HCT116 (cell line): ENCODE results near the gene BDH1. TPM values are rescaled to one million over a fixed set of nuclear protein-coding genes. Genes with fewer than 3 reads are reported as not detected.
"Not testable (repeated sequence)": the region's sequence is repeated elsewhere in the genome, so short reads cannot be mapped to it uniquely, and the experiment has no call there.

Source experiments
- ATAC-seq: fragments of 200-7000 bp; cut with Tn5 transposase; 2 replicates; pipeline ENCODE4 v1.9.1; 2020; ENCODE audit warnings: mild to moderate bottlenecking, moderate library complexity
- BruUV-seq: library from RNA; stranded (reverse); fragments of 400-500 nt; replicated peaks from 2 replicates; lab custom pipeline; 2021; lab: Mats Ljungman, UMichigan
- CTCF ChIA-PET: fragments of 300-600 bp; sonication (Branson Sonifier 250); formaldehyde crosslinking; loops from one replicate; lab custom pipeline; 2021; ENCODE audit warnings: antibody characterized with exemption; lab: Charles Lee
- POLR2A ChIA-PET: fragments of 300-600, 350-600 bp; sonication (Branson Sonifier 250); formaldehyde crosslinking; loops from one replicate; lab custom pipeline; 2021; ENCODE audit warnings: antibody characterized with exemption; lab: Charles Lee
- RAD21 ChIA-PET, 2 experiments: fragments of 300-600 bp; sonication (Branson Sonifier 250); formaldehyde crosslinking; loops; one replicate each; lab custom pipeline; 2023; ENCODE audit warnings: low total read pairs in 2 of 2; ENCODE audit not compliant: uncharacterized antibody in 2 of 2, unreplicated experiment in 2 of 2, low non-redundant PET in 1 of 2; lab: Charles Lee
- DNase-seq: peaks from one replicate; pipeline ENCODE4 v3.0.0-alpha.2; 2010; ENCODE audit warnings: low read depth, low spot score
- H2AFZ ChIP-seq: fragments of 200-600 bp; shearing (Covaris generic), sonication (generic); 2 replicates; pipeline ENCODE4 v1.6.1; 2017; ENCODE audit warnings: low read depth, mixed run types, mixed read lengths, antibody characterized with exemption, low read length; ENCODE audit not compliant: poor library complexity, severe bottlenecking
- H3K27ac ChIP-seq: 2 replicates; pipeline ENCODE4 v1.5.1; 2012; ENCODE audit warnings: low read depth, low read length
- H3K27me3 ChIP-seq: fragments of 200-600 bp; sonication (generic); 2 replicates; pipeline ENCODE4 v1.6.1; 2016; ENCODE audit warnings: mixed run types, low read length, mixed read lengths; ENCODE audit not compliant: insufficient read depth
- H3K36me3 ChIP-seq, 2 experiments: fragments of 200-500 bp in 1 of 2; fragments of 200-600 bp in 1 of 2; sonication (Bioruptor generic) in 1 of 2; sonication (generic) in 1 of 2; 2 replicates each; pipeline versions ENCODE4 v1.5.1 to v1.6.1; 2014 to 2016; ENCODE audit warnings: low read length in 2 of 2, inconsistent platforms in 1 of 2, mixed read lengths in 1 of 2, mixed run types in 1 of 2; ENCODE audit not compliant: insufficient read depth in 2 of 2, control insufficient read depth in 1 of 2
- H3K4me1 ChIP-seq, 2 experiments: fragments of 200-600 bp in 1 of 2; sonication (generic) in 1 of 2; 2 replicates each; pipeline versions ENCODE4 v1.5.1 to v1.6.1; 2012 to 2017; ENCODE audit warnings: low read length in 2 of 2, inconsistent platforms in 1 of 2, mild to moderate bottlenecking in 1 of 2, mixed read lengths in 1 of 2, mixed run types in 1 of 2, moderate library complexity in 1 of 2; ENCODE audit not compliant: insufficient read depth in 2 of 2, control insufficient read depth in 1 of 2
- H3K4me2 ChIP-seq: fragments of 200-600 bp; sonication (generic); 2 replicates; pipeline ENCODE4 v1.6.1; 2017; ENCODE audit warnings: mixed run types, low read length, mixed read lengths
- H3K4me3 ChIP-seq, 2 experiments: fragments of 200-600 bp in 1 of 2; sonication (generic) in 1 of 2; replicated peaks in 1 of 2; 2 replicates each; pipeline ENCODE4 v1.5.1; 2011 to 2016; ENCODE audit warnings: low read length in 2 of 2, control low read depth in 1 of 2, low read depth in 1 of 2, mild to moderate bottlenecking in 1 of 2, mixed read lengths in 1 of 2, mixed run types in 1 of 2
- H3K79me2 ChIP-seq: fragments of 200-600 bp; sonication (generic); 2 replicates; pipeline ENCODE4 v1.6.1; 2017; ENCODE audit warnings: mild to moderate bottlenecking, mixed run types, low read length, moderate library complexity, mixed read lengths; ENCODE audit not compliant: insufficient read depth
- H3K9ac ChIP-seq: fragments of 200-600 bp; sonication (generic); 2 replicates; pipeline ENCODE4 v1.6.1; 2016; ENCODE audit warnings: low read length, mixed read lengths
- H3K9me2 ChIP-seq: fragments of 200-600 bp; sonication (generic), shearing (Covaris generic); 2 replicates; pipeline ENCODE4 v1.6.1; 2017; ENCODE audit warnings: mixed run types, mild to moderate bottlenecking, moderate library complexity; ENCODE audit not compliant: insufficient read depth
- H3K9me3 ChIP-seq, 2 experiments: fragments of 200-500 bp in 1 of 2; fragments of 200-600 bp in 1 of 2; sonication (Bioruptor generic) in 1 of 2; sonication (generic) in 1 of 2; 2 replicates each; pipeline ENCODE4 v1.6.1; 2014 to 2017; ENCODE audit warnings: low read length in 2 of 2, mixed read lengths in 2 of 2, inconsistent platforms in 1 of 2, low read depth in 1 of 2, mild to moderate bottlenecking in 1 of 2, mixed run types in 1 of 2, moderate library complexity in 1 of 2; ENCODE audit not compliant: control insufficient read depth in 1 of 2, insufficient read depth in 1 of 2
- H4K20me1 ChIP-seq: fragments of 200-600 bp; sonication (generic), shearing (Covaris generic); 2 replicates; pipeline ENCODE4 v1.6.1; 2017; ENCODE audit warnings: mixed run types, mild to moderate bottlenecking, moderate library complexity; ENCODE audit not compliant: insufficient read depth
- CTCF ChIP-seq, 3 experiments: fragments of 200-600 bp in 1 of 3; sonication (generic) in 1 of 3; IDR thresholded peaks in 2 of 3; conservative IDR thresholded peaks in 1 of 3; 2 replicates each; pipeline ENCODE4 v1.5.1; 2012 to 2017; ENCODE audit warnings: low read depth in 2 of 3, low read length in 2 of 3, antibody characterized with exemption in 1 of 3, borderline replicate concordance in 1 of 3, control low read depth in 1 of 3, mild to moderate bottlenecking in 1 of 3, mixed read lengths in 1 of 3, mixed run types in 1 of 3, moderate library complexity in 1 of 3; ENCODE audit not compliant: insufficient read depth in 1 of 3
- POLR2AphosphoS5 ChIP-seq: IDR thresholded peaks from 2 replicates; pipeline ENCODE4 v1.6.1; 2011; ENCODE audit warnings: mild to moderate bottlenecking, low read depth, low read length, moderate library complexity
- RAD21 ChIP-seq: IDR thresholded peaks from 2 replicates; pipeline ENCODE4 v1.6.1; 2012; ENCODE audit warnings: low read depth, mild to moderate bottlenecking
- intact Hi-C: fragments of 100-400 bp; cut with micrococcal nuclease; formaldehyde crosslinking; loops from 2 replicates; pipeline ENCODE4 v1.10.0; 2022
- total RNA-seq: library from RNA; stranded (reverse); gene quantifications from one replicate; pipeline ENCODE4 v1.2.1, GENCODE V29; 2021; ENCODE audit not compliant: unreplicated experiment

BDH1 gene
- total RNA-seq, 1 experiment from 2014 or later: 26.6 TPM

DNA sequence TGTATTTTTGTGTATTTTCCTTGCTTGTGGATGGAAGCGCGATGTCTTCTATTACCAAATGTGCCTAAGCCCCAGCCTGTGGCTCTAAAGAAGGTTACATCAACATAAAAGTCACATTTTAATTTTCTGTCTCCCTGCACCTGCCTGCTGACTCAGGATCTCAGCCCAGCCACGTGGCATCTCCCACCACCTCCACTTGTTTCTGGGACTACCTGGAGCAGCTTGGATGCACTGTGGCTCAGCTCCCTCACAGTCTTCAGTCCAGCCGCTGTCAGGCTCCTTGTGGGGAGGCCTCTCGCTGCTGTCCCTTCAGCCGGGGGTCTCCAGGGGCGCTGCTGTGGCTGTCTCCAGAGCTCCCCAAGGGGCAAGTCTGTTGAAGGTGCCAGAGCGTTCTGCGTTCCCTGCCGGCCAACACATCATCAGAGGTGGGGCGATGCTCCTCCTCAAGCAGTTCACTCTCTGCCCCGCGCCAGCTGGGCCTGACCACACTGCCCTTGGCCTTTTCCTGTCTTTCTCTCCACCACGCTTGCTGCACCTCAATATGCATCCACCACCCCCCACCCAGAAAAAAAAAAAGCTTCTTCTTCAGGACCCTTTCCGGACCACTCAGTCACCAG is 47.7 kb upstream of the BDH1 start:
- H3K4me1 ChIP-seq: peaks cover 6 to 16% of the 10 kb centered on the region in 2 experiments
- no peak overlapping the region for H3K4me2 ChIP-seq
- ChIA-PET RAD21 (no interaction called here), POLR2A (no interaction called here), CTCF (no interaction called here)
- peaks cover 3 to 12% of the 10 kb centered on the region in 2 experiments; a peak in 2 of 4 replicates for H3K36me3 ChIP-seq
- H2AFZ ChIP-seq: no peak overlapping the region
- H3K9ac ChIP-seq: no peak overlapping the region
- no peaks in the 10 kb centered on the region for H3K9me2 ChIP-seq
- no peaks in the 10 kb centered on the region for H3K27me3 ChIP-seq
- intact Hi-C loops: no loop called here
- H4K20me1 ChIP-seq: no peaks in the 10 kb centered on the region
- no peaks in the 10 kb centered on the region for H3K79me2 ChIP-seq
- DNase-seq (no peak), ATAC-seq (no peak)
- TF ChIP-seq CTCF (IDR thresholded peaks at IDR 0.05 in 2 of 3, conservative IDR thresholded peaks at IDR 0.05 in 1 of 3; ENCODE audit: borderline replicate concordance in 1 of 3, insufficient read depth in 1 of 3, low read depth in 2 of 3, low read length in 2 of 3) (no peak), POLR2AphosphoS5 (no peak), RAD21 (no peak)
- H3K4me3 ChIP-seq: no peak overlapping the region
- no TSS peak for BruUV-seq
- H3K9me3 ChIP-seq: no peaks in the 10 kb centered on the region
- no peak overlapping the region for H3K27ac ChIP-seq

GRCh38 chr3:197602351-197602750 is 46.6 kb upstream of the BDH1 start:
- H3K27me3 ChIP-seq, H4K20me1 ChIP-seq, intact Hi-C loops, H3K36me3 ChIP-seq, H3K27ac ChIP-seq, RAD21 ChIA-PET, H3K9me3 ChIP-seq, H3K4me3 ChIP-seq, H3K79me2 ChIP-seq, H3K9ac ChIP-seq, DNase-seq, BruUV-seq, H2AFZ ChIP-seq, CTCF ChIA-PET, H3K4me2 ChIP-seq, H3K9me2 ChIP-seq, POLR2A ChIA-PET, ATAC-seq: not testable (repeated sequence)
- H3K4me1 ChIP-seq: peaks cover 6 to 16% of the 10 kb centered on the region in 2 experiments

DNA sequence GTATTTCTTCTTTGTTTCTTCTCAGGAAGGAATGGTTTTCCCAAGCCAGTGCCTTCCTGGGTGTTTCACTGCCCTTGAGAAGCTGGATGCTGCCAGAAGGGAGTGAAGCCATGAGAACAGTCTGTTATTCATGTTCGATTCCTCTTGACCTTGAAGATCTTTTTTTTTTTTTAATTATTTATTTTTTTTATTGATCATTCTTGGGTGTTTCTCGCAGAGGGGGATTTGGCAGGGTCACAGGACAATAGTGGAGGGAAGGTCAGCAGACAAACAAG is 45.7 kb upstream of the BDH1 start:
- H3K9me3 ChIP-seq, H3K79me2 ChIP-seq, CTCF ChIA-PET, H3K9ac ChIP-seq, H3K36me3 ChIP-seq, H3K27me3 ChIP-seq, BruUV-seq, H3K4me3 ChIP-seq, H3K4me2 ChIP-seq, DNase-seq, H3K27ac ChIP-seq, POLR2A ChIA-PET, intact Hi-C loops, ATAC-seq, H4K20me1 ChIP-seq, H2AFZ ChIP-seq, H3K9me2 ChIP-seq, RAD21 ChIA-PET: not testable (repeated sequence)
- H3K4me1 ChIP-seq: peaks cover 6 to 16% of the 10 kb centered on the region in 2 experiments
